HG02840 (cell line): ENCODE data around the gene MTCL1.

ENCODE experiments used
- ATAC-seq: cut with Tn5 transposase; IDR thresholded peaks from one replicate; pipeline ENCODE4 v1.9.1; 2021; ENCODE audit warnings: mild to moderate bottlenecking, moderate library complexity, moderate number of reproducible peaks; ENCODE audit not compliant: unreplicated experiment, low FRiP score

Gene MTCL1

GRCh38 chr18:8805552-8805951, 100.2 kb downstream of the MTCL1 start:
- ATAC-seq = no peak

DNA sequence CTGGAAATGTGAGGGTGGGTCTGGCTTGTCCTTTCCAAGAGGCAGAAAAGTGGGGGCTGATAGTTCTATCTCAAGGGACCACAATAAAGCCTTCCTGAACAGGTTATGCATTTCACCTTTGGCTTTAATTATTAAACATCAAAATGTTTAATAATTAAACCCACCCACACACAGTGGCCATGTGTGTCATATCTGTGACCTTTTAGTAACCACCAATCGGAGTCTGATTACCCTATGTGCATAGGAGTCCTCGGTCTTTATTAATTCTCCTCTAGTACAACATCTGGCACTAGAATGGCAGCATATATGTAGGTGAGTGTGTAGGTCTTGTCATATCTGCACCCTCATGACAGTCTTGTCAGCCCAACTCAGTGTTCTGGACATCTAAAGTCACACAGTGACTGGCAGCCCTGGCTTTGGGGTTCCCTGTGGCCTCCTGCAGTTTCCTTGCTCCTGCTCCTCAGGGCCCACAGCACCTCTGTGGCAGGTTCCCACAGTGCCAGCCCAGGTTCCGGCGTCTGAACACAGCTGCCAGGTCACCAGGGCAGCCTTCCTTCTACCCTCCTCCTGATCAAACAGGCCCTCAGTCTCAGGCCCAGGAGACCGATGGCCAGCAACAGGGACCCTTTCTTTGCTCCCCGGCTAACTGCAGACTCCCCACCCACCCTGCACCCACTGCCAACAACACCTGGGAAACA, 100.9 kb downstream of the MTCL1 start:
- ATAC-seq = no peak

DNA sequence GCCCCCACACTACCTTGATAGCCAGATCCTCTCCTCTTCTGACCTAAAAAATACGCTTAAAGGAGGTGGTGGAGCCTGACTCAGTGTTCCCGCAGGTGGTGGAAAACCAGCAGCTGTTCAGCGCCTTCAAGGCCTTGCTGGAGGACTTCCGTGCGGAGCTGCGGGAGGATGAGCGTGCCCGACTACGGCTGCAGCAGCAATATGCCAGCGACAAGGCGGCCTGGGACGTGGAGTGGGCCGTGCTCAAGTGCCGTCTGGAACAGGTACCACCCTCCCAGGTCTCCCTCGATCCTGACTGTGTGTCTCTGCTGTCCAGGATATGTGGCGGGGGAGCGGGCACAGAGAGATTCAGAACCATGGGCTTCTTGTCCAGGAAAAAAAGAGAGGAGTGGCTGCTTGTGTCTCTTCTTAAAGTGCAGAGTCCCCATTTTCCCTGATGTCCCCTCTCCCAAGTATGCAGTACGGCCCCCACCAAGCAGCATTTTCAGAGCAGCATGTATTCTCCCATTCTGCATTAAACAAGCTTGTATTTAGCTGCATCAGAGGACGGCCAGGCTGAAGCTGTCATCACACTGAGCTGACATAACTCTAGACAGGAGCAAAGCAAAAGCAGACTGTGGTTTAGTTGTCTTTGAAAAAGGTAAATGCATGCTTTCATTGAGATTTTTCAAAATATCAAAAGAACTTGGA, 101.6 kb downstream of the MTCL1 start:
- ATAC-seq = no peak

- no peak for ATAC-seq
Observed at GRCh38 chr18:8807488-8807805, 102.1 kb downstream of the MTCL1 start.

GRCh38 chr18:8808001-8808400, 102.6 kb downstream of the MTCL1 start:
- no peak for ATAC-seq

- ATAC-seq = no peak
Observed at GRCh38 chr18:8809514-8809913, 104.2 kb downstream of the MTCL1 start.

DNA sequence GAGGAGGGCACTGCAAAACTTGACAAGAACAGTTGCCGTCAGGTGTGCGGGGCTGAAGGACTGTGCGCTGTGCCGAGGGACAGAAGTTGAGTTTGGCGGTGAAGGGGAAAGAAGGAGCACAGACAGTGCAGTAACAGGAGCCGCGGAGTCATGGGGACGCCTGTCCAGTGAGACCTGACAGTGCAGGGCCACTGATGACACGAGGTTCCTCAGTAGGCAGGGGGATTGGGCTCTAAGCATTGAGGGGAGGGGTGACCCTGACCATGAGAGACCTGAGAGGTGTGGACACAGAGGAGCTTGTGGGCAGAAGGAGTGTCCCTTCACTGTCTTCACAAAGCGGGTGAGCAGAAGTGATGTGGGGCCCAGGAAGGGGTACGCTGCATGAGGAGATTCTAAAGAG, 104.8 kb downstream of the MTCL1 start:
- ATAC-seq = no peak

- no peak for ATAC-seq
Observed at GRCh38 chr18:8811115-8811514, 105.8 kb downstream of the MTCL1 start.

- ATAC-seq = no peak
Observed at GRCh38 chr18:8812631-8813030, 107.3 kb downstream of the MTCL1 start.

DNA sequence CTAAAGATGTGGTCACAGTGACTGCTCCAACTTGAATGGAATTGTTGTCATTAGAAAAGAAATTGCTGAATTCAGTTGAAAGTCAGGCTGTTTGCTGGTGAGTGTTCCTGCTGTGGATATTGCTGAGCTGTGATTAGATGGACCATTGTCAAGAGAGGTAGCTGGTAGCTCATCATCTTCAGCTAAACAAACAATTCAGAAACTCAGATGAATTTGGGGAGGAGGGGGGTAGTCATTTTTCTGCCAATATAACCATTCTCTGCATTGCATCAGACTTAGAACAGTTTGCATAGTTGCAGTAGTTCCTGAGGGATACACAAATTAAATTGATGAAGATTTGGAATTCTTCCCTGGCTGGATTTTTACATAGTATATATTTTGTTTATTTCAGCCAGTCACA, 108.3 kb downstream of the MTCL1 start:
- ATAC-seq = no peak

DNA sequence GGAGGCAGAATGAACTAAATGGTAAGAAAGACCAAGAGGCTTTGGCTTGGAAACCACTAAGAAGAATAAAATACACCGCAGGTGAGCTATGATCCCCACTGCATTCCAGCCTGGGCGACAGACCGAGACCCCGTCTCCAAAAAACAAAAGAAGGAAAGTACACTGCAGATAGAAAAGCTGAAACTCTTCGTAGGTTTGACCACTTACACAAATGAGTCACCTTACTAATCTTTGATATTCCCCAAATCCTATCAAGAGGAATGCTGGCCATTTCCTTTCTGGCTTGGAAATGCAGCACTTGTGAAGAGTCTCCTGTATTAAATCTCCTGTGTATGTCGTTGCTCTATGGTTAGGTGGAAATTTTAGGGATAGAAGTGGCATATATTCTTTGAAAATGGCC, 108.8 kb downstream of the MTCL1 start:
- ATAC-seq = no peak

DNA sequence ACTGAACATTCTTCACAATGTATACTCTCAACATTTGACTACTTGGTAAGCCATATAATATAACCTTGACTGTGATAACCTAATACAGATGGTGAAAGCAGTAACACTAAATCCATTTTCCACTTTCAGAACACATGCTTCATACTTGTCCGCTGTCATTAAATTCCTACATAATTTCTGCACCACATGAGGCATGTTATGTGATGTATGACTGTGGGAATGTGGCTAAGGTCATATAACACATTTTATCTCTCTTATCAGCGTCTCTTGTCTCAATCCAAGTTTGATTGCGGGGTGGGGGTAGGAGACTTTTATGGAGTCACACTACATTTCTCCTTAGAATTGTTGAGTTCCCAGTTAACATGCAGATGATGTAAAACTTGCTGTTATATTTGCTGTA, 110.9 kb downstream of the MTCL1 start:
- ATAC-seq = no peak

DNA sequence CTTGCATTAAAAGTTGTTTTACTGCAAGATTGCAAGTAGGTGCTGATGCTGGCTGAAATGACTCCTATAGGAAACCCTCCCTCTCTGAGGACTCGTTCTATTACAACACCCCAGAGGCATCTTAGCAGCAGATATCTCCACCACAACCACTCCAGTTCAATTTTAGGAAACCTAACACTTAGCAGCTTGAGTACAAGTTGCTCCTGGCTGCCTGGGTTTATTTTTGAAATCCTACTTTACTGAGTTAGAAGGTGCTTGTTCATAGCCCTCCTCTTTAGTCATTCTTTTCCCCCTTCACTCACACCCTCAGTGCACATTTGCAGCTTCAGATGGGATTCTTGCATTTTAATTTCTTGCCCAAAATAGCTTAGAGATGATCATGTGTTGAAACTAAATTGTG, 111.5 kb downstream of the MTCL1 start:
- no peak for ATAC-seq

- no peak for ATAC-seq
Observed at GRCh38 chr18:8818982-8819381, 113.6 kb downstream of the MTCL1 start.

DNA sequence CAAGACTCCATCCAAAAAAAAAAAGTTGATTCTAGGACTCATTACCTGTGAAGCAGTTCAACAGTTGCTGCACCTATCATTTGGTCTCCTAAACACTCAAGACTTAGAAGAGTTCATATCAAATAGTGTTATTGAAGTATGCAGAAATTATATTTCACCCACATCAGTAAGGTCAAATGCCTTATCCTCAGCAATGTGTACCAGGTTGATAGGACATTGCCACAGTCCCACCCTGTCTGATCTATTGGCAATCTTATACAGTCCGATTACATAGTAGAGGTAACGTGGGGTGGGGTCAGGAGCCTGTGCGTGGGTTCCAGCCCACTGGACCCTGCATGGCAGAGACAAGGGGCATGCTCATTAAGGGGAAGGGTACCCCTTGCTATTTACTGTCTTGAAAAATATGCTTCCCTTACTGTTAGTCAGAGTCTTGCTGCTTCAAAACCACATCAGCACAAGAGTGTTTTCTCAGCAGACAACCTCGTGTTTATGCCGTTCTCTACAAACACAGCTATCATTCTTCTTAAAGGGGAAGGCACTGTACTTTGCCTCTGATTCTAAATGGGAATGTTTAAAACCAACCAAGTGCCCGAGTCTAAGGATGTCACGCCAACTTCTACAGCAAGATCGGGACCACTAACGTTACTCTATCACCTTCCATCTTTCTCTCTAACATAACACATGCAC, 115.2 kb downstream of the MTCL1 start:
- no peak for ATAC-seq

GRCh38 chr18:8821083-8821465, 115.7 kb downstream of the MTCL1 start:
- no peak for ATAC-seq

DNA sequence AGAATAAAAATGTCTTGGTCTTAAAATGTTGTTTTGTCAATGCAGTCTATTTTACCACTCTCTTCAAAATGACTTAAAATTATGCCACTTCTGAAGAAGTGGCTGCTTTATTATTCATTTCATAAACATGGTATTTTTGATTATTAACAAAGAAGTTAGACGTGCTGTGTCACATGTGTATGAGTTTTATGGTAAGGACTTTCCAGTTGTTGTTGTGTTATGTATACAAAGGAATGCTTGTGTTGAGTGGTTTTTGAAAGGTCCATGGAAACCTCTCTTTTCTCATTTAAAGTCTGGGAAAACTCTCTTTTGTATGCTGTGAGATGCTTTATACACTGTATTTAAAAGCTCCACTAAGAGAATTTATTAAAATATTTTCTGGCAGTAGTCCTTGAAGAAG, 116.2 kb downstream of the MTCL1 start:
- ATAC-seq = no peak

- ATAC-seq = no peak
Observed at GRCh38 chr18:8822643-8823042, 117.3 kb downstream of the MTCL1 start.

GRCh38 chr18:8823530-8823929, 118.2 kb downstream of the MTCL1 start:
- ATAC-seq = no peak

DNA sequence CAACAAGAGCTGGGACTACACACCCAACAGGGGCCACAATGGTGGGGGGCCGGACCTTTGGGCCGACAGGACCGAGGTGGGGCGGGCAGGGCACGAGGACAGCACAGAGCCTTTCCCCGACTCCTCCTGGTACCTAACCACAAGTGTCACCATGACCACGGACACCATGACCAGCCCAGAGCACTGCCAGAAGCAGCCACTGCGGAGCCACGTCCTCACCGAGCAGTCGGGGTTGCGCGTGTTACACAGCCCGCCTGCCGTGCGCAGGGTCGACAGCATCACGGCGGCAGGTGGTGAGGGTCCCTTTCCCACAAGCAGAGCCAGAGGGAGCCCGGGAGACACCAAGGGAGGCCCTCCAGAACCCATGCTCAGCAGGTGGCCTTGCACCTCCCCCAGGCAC, 119.5 kb downstream of the MTCL1 start:
- ATAC-seq = no peak

DNA sequence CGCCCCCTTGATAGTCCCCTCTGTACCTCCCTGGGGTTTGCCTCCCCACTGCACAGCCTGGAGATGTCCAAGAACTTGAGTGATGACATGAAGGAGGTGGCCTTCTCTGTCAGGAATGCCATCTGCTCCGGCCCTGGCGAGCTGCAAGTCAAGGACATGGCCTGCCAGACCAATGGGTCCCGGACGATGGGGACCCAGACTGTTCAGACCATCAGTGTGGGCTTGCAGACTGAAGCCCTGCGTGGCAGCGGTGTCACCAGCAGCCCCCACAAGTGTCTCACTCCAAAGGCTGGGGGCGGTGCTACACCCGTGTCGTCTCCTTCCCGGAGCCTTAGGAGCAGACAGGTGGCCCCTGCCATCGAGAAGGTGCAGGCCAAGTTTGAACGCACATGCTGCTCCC, 119.9 kb downstream of the MTCL1 start:
- no peak for ATAC-seq
